ENCODE measurements around the gene PDGFD.

PDGFD gene

DNA sequence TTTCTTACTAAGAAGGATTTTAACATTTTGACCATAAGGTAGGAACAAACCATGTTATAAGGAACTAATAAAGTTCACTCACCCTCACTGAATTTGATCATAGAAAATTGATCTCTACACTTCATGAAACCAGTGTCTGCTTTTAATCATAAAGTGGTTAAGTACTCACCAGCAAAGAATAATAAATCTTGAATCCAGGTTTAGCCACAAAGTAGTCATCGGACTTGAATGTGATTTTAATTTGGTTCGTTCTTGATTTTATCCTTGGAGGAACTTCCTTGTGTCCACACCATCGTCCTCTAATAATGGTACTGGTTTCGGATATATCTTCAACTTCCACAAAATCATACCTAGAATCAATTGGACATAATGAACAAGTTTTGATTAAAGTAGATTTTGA, 168.1 kb downstream of the PDGFD start:
- Histone ChIP-seq H2AFZ (ENCODE audit: low read depth, low read length) (no peak overlapping the region), H3K27me3 (ENCODE audit: insufficient read depth, low read length, poor library complexity) (no peaks in the 10 kb centered on the region), H3K79me2 (ENCODE audit: insufficient read depth, low read length) (no peaks in the 10 kb centered on the region), H3K36me3 (ENCODE audit: insufficient read depth, low read length) (no peaks in the 10 kb centered on the region), H3K4me3 (ENCODE audit: low read depth in 1 of 2, low read length in 2 of 2) (no peak overlapping the region), H3K4me1 (ENCODE audit: insufficient read depth, low read length) (no peaks in the 10 kb centered on the region), H4K20me1 (ENCODE audit: insufficient read depth, low read length) (no peaks in the 10 kb centered on the region), H3K4me2 (ENCODE audit: insufficient read depth, low read length) (no peak overlapping the region), H3K9ac (ENCODE audit: low read depth, low read length) (no peak overlapping the region), H3K27ac (ENCODE audit: low read length) (no peak overlapping the region), H3K9me3 (ENCODE audit: insufficient read depth, low read length, severe bottlenecking) (no peaks in the 10 kb centered on the region)
- no peak for DNase-seq
- TF ChIP-seq EZH2 (IDR thresholded peaks at IDR 0.05; ENCODE audit: borderline replicate concordance, low read depth, low read length, severe bottlenecking), result no peak
- TF ChIP-seq, protein P1, sequence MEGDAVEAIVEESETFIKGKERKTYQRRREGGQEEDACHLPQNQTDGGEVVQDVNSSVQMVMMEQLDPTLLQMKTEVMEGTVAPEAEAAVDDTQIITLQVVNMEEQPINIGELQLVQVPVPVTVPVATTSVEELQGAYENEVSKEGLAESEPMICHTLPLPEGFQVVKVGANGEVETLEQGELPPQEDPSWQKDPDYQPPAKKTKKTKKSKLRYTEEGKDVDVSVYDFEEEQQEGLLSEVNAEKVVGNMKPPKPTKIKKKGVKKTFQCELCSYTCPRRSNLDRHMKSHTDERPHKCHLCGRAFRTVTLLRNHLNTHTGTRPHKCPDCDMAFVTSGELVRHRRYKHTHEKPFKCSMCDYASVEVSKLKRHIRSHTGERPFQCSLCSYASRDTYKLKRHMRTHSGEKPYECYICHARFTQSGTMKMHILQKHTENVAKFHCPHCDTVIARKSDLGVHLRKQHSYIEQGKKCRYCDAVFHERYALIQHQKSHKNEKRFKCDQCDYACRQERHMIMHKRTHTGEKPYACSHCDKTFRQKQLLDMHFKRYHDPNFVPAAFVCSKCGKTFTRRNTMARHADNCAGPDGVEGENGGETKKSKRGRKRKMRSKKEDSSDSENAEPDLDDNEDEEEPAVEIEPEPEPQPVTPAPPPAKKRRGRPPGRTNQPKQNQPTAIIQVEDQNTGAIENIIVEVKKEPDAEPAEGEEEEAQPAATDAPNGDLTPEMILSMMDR (IDR thresholded peaks at IDR 0.05; ENCODE audit: borderline replicate concordance, extremely low read depth, low read length, poor library complexity, severe bottlenecking), result no peak
- no peak for ATAC-seq (ENCODE audit: insufficient read depth, low read depth)

DNA sequence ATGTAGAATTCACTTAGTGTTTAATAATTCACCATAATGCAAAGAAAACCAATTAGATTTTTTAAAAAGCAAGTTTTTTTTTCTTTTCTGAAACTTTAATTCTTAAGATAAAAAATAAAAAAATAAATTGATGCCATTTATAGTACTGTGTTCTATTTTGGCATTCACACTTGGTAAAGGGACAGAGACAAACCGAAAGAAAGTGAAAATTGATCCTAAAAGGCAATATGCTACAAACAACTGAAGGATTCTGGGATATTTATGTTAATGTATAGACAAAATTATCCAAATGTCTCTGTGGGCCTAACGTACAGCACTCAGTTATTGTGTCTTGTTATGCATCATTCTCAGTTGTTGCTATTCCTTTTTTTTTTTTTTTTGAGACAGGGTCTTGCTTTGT, 169.4 kb downstream of the PDGFD start:
- no peak overlapping the region for H3K4me3 ChIP-seq (ENCODE audit: low read depth in 1 of 2, low read length in 2 of 2)
- H3K9me3 ChIP-seq (ENCODE audit: insufficient read depth, low read length, severe bottlenecking), result no peaks in the 10 kb centered on the region
- no peaks in the 10 kb centered on the region for H3K36me3 ChIP-seq (ENCODE audit: insufficient read depth, low read length)
- no peaks in the 10 kb centered on the region for H3K27me3 ChIP-seq (ENCODE audit: insufficient read depth, low read length, poor library complexity)
- H3K4me1 ChIP-seq (ENCODE audit: insufficient read depth, low read length), result no peaks in the 10 kb centered on the region
- no peak overlapping the region for H3K4me2 ChIP-seq (ENCODE audit: insufficient read depth, low read length)
- no peak for DNase-seq
- no peaks in the 10 kb centered on the region for H4K20me1 ChIP-seq (ENCODE audit: insufficient read depth, low read length)
- H3K79me2 ChIP-seq (ENCODE audit: insufficient read depth, low read length), result no peaks in the 10 kb centered on the region
- no peak overlapping the region for H2AFZ ChIP-seq (ENCODE audit: low read depth, low read length)
- no peak overlapping the region for H3K9ac ChIP-seq (ENCODE audit: low read depth, low read length)
- no peak overlapping the region for H3K27ac ChIP-seq (ENCODE audit: low read length)
- TF ChIP-seq, protein P1 (IDR thresholded peaks at IDR 0.05; ENCODE audit: borderline replicate concordance, extremely low read depth, low read length, poor library complexity, severe bottlenecking), result no peak
- TF ChIP-seq EZH2 (IDR thresholded peaks at IDR 0.05; ENCODE audit: borderline replicate concordance, low read depth, low read length, severe bottlenecking), result no peak
- ATAC-seq (ENCODE audit: insufficient read depth, low read depth), result no peak

GRCh38 chr11:103994094-103994493, 169.9 kb downstream of the PDGFD start:
- no peak for TF ChIP-seq EZH2 (IDR thresholded peaks at IDR 0.05; ENCODE audit: borderline replicate concordance, low read depth, low read length, severe bottlenecking)
- TF ChIP-seq, protein P1 (IDR thresholded peaks at IDR 0.05; ENCODE audit: borderline replicate concordance, extremely low read depth, low read length, poor library complexity, severe bottlenecking), result no peak
- no peak for DNase-seq
- Histone ChIP-seq H3K36me3 (ENCODE audit: insufficient read depth, low read length) (no peaks in the 10 kb centered on the region), H2AFZ (ENCODE audit: low read depth, low read length) (no peak overlapping the region), H3K9ac (ENCODE audit: low read depth, low read length) (no peak overlapping the region), H3K27me3 (ENCODE audit: insufficient read depth, low read length, poor library complexity) (no peaks in the 10 kb centered on the region), H4K20me1 (ENCODE audit: insufficient read depth, low read length) (no peaks in the 10 kb centered on the region), H3K4me3 (ENCODE audit: low read depth in 1 of 2, low read length in 2 of 2) (no peak overlapping the region), H3K4me2 (ENCODE audit: insufficient read depth, low read length) (no peak overlapping the region), H3K27ac (ENCODE audit: low read length) (no peak overlapping the region), H3K9me3 (ENCODE audit: insufficient read depth, low read length, severe bottlenecking) (no peaks in the 10 kb centered on the region), H3K79me2 (ENCODE audit: insufficient read depth, low read length) (no peaks in the 10 kb centered on the region), H3K4me1 (ENCODE audit: insufficient read depth, low read length) (no peaks in the 10 kb centered on the region)
- no peak for ATAC-seq (ENCODE audit: insufficient read depth, low read depth)

DNA sequence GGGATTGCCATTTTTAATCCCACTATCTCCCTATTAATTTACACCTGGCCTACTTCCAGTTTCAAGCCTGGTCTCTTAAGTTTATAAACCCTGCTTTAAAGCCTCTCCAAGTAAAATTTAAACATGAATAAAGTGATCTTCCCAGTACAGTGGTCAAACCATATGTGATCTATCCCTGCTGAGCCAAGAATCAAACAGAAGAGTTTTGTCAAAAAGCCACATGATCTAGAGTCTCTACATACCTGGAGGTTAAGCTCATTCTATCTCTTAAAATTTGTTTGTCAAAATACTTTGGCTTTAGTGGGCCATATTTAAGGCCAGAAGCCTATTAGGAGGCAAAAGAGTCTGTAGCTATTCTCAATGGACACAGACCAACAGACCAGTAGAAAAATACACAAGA, 170.4 kb downstream of the PDGFD start:
- Histone ChIP-seq H3K79me2 (ENCODE audit: insufficient read depth, low read length) (no peaks in the 10 kb centered on the region), H3K9ac (ENCODE audit: low read depth, low read length) (no peak overlapping the region), H3K4me1 (ENCODE audit: insufficient read depth, low read length) (no peaks in the 10 kb centered on the region), H4K20me1 (ENCODE audit: insufficient read depth, low read length) (no peaks in the 10 kb centered on the region), H2AFZ (ENCODE audit: low read depth, low read length) (no peak overlapping the region), H3K27me3 (ENCODE audit: insufficient read depth, low read length, poor library complexity) (no peaks in the 10 kb centered on the region), H3K4me3 (ENCODE audit: low read depth in 1 of 2, low read length in 2 of 2) (no peak overlapping the region), H3K27ac (ENCODE audit: low read length) (no peak overlapping the region), H3K4me2 (ENCODE audit: insufficient read depth, low read length) (no peak overlapping the region), H3K9me3 (ENCODE audit: insufficient read depth, low read length, severe bottlenecking) (no peaks in the 10 kb centered on the region), H3K36me3 (ENCODE audit: insufficient read depth, low read length) (no peaks in the 10 kb centered on the region)
- TF ChIP-seq EZH2 (IDR thresholded peaks at IDR 0.05; ENCODE audit: borderline replicate concordance, low read depth, low read length, severe bottlenecking), result no peak
- TF ChIP-seq, protein P1 (IDR thresholded peaks at IDR 0.05; ENCODE audit: borderline replicate concordance, extremely low read depth, low read length, poor library complexity, severe bottlenecking), result no peak
- DNase-seq, result no peak
- no peak for ATAC-seq (ENCODE audit: insufficient read depth, low read depth)
